Measurements from ENCODE around the gene KLHL2.

Gene KLHL2

GRCh38 chr4:165343353-165344191 is 136.2 kb downstream of the KLHL2 start:
- Histone ChIP-seq H3K27me3 (ENCODE audit: insufficient read depth, low read length, poor library complexity) (no peaks in the 10 kb centered on the region), H4K5ac (ENCODE audit: low read length) (no peak overlapping the region), H3K4me3 (ENCODE audit: low read length) (no peak overlapping the region), H2AK5ac (ENCODE audit: low read length) (no peak overlapping the region), H3K4ac (ENCODE audit: low read depth, low read length) (no peak overlapping the region), H3K56ac (ENCODE audit: low read length) (no peak overlapping the region), H3K18ac (ENCODE audit: low read length) (no peak overlapping the region), H4K8ac (ENCODE audit: low read depth, low read length) (no peak overlapping the region), H2BK15ac (replicated peaks; ENCODE audit: low read depth) (no peak overlapping the region), H3K79me2 (ENCODE audit: control insufficient read depth, insufficient read depth, low read length) (no peaks in the 10 kb centered on the region), H2BK120ac (ENCODE audit: low read depth, low read length) (no peak overlapping the region), H2BK5ac (ENCODE audit: low read length) (no peak overlapping the region), H3K9ac (ENCODE audit: low read length) (no peak overlapping the region), H3K4me1 (ENCODE audit: control insufficient read depth, low read depth, low read length) (no peaks in the 10 kb centered on the region), H3K23ac (ENCODE audit: low read length) (no peak overlapping the region), H3K36me3 (ENCODE audit: control insufficient read depth, insufficient read depth, low read length) (peaks cover 3% of the 10 kb centered on the region), H3K27ac (ENCODE audit: low read depth, low read length) (no peak overlapping the region), H3K79me1 (ENCODE audit: low read length) (no peaks in the 10 kb centered on the region), H3K4me2 (ENCODE audit: low read length) (no peak overlapping the region)
- no CpG with 5 or more reads among the region's 13 CpGs for WGBS (ENCODE audit: extremely low coverage, insufficient coverage, low lambda C conversion rate)
- peak; percentile 37 for DNase-seq

GRCh38 chr4:165345666-165346417 is 138.5 kb downstream of the KLHL2 start:
- Histone ChIP-seq H4K8ac (ENCODE audit: low read depth, low read length) (no peak overlapping the region), H3K56ac (ENCODE audit: low read length) (no peak overlapping the region), H3K18ac (ENCODE audit: low read length) (no peak overlapping the region), H3K4me2 (ENCODE audit: low read length) (no peak overlapping the region), H3K27me3 (ENCODE audit: insufficient read depth, low read length, poor library complexity) (no peaks in the 10 kb centered on the region), H3K79me1 (ENCODE audit: low read length) (no peaks in the 10 kb centered on the region), H2AK5ac (ENCODE audit: low read length) (no peak overlapping the region), H3K4me3 (ENCODE audit: low read length) (no peak overlapping the region), H4K5ac (ENCODE audit: low read length) (no peak overlapping the region), H3K4me1 (ENCODE audit: control insufficient read depth, low read depth, low read length) (no peaks in the 10 kb centered on the region), H2BK15ac (replicated peaks; ENCODE audit: low read depth) (no peak overlapping the region), H3K27ac (ENCODE audit: low read depth, low read length) (no peak overlapping the region), H3K4ac (ENCODE audit: low read depth, low read length) (no peak overlapping the region), H3K9ac (ENCODE audit: low read length) (no peak overlapping the region), H3K23ac (ENCODE audit: low read length) (no peak overlapping the region), H3K79me2 (ENCODE audit: control insufficient read depth, insufficient read depth, low read length) (no peaks in the 10 kb centered on the region), H2BK120ac (ENCODE audit: low read depth, low read length) (no peak overlapping the region), H2BK5ac (ENCODE audit: low read length) (no peak overlapping the region), H3K36me3 (ENCODE audit: control insufficient read depth, insufficient read depth, low read length) (peaks cover 1% of the 10 kb centered on the region)
- no peak for DNase-seq
- WGBS (ENCODE audit: extremely low coverage, insufficient coverage, low lambda C conversion rate), result no CpG with 5 or more reads among the region's 10 CpGs

DNA sequence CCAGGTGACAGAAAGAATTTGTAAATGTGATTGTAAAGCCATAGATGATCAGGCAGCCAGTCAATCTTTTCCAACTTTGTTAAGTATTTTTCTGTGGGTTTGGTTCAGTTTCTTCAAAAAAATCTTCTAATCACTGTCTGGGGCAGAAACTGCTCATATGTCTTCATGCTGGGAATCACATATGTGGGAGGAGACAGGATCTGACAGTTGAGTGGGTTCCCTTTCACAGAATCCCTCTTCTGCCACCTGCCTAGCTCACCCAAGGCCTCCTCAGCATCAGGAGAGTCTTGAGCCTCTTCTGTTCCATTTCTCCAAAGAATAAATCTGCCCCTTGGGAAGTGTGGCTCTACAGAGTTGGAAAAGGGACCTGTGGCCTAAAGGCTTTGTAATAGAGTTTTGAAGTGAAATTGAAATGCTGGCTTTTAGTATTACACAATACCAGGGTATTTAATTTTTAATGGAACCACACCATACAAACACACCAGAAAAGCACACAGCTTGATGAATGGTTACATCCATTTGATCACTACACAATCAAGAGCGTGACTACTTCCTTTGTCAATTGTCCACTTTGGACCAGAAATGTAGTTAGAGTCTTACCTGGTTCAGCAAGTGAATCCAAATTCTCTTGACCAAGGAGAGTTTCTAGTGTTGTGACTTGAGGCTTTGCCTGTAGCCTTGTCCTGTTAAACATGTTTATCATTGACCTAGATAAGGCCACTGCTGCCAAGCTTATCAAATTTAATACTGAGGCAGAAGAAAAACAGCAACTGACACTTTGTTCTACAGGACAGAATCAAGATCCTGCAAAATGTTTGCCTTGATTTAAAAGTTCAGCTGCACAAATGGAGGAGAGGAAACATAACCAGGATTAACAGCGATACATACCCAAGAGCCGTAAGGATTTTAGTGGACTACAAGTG is 140.5 kb downstream of the KLHL2 start:
- no peaks in the 10 kb centered on the region for H3K79me2 ChIP-seq (ENCODE audit: control insufficient read depth, insufficient read depth, low read length)
- H2AK5ac ChIP-seq (ENCODE audit: low read length), result no peak overlapping the region
- no peak for DNase-seq
- no peaks in the 10 kb centered on the region for H3K36me3 ChIP-seq (ENCODE audit: control insufficient read depth, insufficient read depth, low read length)
- H3K4me3 ChIP-seq (ENCODE audit: low read length), result no peak overlapping the region
- H3K4me2 ChIP-seq (ENCODE audit: low read length), result no peak overlapping the region
- no peak overlapping the region for H2BK5ac ChIP-seq (ENCODE audit: low read length)
- H3K18ac ChIP-seq (ENCODE audit: low read length), result no peak overlapping the region
- no peak overlapping the region for H4K5ac ChIP-seq (ENCODE audit: low read length)
- no peak overlapping the region for H3K56ac ChIP-seq (ENCODE audit: low read length)
- H3K4me1 ChIP-seq (ENCODE audit: control insufficient read depth, low read depth, low read length), result no peaks in the 10 kb centered on the region
- no peak overlapping the region for H4K8ac ChIP-seq (ENCODE audit: low read depth, low read length)
- H3K23ac ChIP-seq (ENCODE audit: low read length), result no peak overlapping the region
- H3K79me1 ChIP-seq (ENCODE audit: low read length), result no peaks in the 10 kb centered on the region
- H3K27ac ChIP-seq (ENCODE audit: low read depth, low read length), result no peak overlapping the region
- no peak overlapping the region for H3K9ac ChIP-seq (ENCODE audit: low read length)
- WGBS (ENCODE audit: extremely low coverage, insufficient coverage, low lambda C conversion rate), result no CpG with 5 or more reads among the region's 3 CpGs
- H3K27me3 ChIP-seq (ENCODE audit: insufficient read depth, low read length, poor library complexity), result no peaks in the 10 kb centered on the region
- no peak overlapping the region for H3K4ac ChIP-seq (ENCODE audit: low read depth, low read length)
- H2BK15ac ChIP-seq (replicated peaks; ENCODE audit: low read depth), result no peak overlapping the region
- H2BK120ac ChIP-seq (ENCODE audit: low read depth, low read length), result no peak overlapping the region

GRCh38 chr4:165351359-165352130 is 144.2 kb downstream of the KLHL2 start:
- peak; percentile 43 for DNase-seq
- no peak overlapping the region for H2BK15ac ChIP-seq (replicated peaks; ENCODE audit: low read depth)

DNA sequence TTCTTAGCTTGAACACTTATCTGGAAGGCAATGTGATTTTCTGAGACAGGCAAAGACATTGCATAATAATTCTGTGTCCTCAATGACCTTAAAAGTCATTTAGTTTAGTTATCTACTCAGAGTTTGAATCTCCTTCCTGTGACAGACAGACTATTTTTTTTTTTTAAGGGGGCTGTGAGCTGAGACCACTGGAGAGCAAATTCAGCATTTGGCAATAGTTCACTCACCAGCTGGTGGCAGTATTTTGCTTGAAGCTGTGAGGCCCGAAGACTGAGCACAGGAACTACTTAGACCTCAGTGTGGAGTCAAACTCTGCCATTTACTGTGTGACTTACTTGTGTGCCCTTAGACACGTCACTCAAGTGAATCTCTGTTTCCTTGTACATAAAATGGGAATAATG is 148.5 kb downstream of the KLHL2 start:
- H2BK5ac ChIP-seq (ENCODE audit: low read length), result no peak overlapping the region
- no peak overlapping the region for H3K4ac ChIP-seq (ENCODE audit: low read depth, low read length)
- H3K4me2 ChIP-seq (ENCODE audit: low read length), result no peak overlapping the region
- no peaks in the 10 kb centered on the region for H3K27me3 ChIP-seq (ENCODE audit: insufficient read depth, low read length, poor library complexity)
- no peak overlapping the region for H3K9ac ChIP-seq (ENCODE audit: low read length)
- WGBS (ENCODE audit: extremely low coverage, insufficient coverage, low lambda C conversion rate), result no CpG with 5 or more reads among the region's 2 CpGs
- no peak overlapping the region for H3K18ac ChIP-seq (ENCODE audit: low read length)
- no peak overlapping the region for H3K4me3 ChIP-seq (ENCODE audit: low read length)
- no peak overlapping the region for H3K23ac ChIP-seq (ENCODE audit: low read length)
- no peak overlapping the region for H2BK120ac ChIP-seq (ENCODE audit: low read depth, low read length)
- no peak overlapping the region for H2BK15ac ChIP-seq (replicated peaks; ENCODE audit: low read depth)
- no peak overlapping the region for H3K27ac ChIP-seq (ENCODE audit: low read depth, low read length)
- no peak overlapping the region for H4K8ac ChIP-seq (ENCODE audit: low read depth, low read length)
- H2AK5ac ChIP-seq (ENCODE audit: low read length), result no peak overlapping the region
- H3K79me2 ChIP-seq (ENCODE audit: control insufficient read depth, insufficient read depth, low read length), result no peaks in the 10 kb centered on the region
- H3K56ac ChIP-seq (ENCODE audit: low read length), result no peak overlapping the region
- H3K4me1 ChIP-seq (ENCODE audit: control insufficient read depth, low read depth, low read length), result no peaks in the 10 kb centered on the region
- no peaks in the 10 kb centered on the region for H3K36me3 ChIP-seq (ENCODE audit: control insufficient read depth, insufficient read depth, low read length)
- no peak overlapping the region for H4K5ac ChIP-seq (ENCODE audit: low read length)
- peak; percentile 82 for DNase-seq
- no peaks in the 10 kb centered on the region for H3K79me1 ChIP-seq (ENCODE audit: low read length)

More at GRCh38 chr4:165351359-165352130, 144.2 kb downstream of the KLHL2 start:
- Histone ChIP-seq H3K79me1 (ENCODE audit: low read length) (no peaks in the 10 kb centered on the region), H2BK5ac (ENCODE audit: low read length) (no peak overlapping the region), H3K9ac (ENCODE audit: low read length) (no peak overlapping the region), H3K4me1 (ENCODE audit: control insufficient read depth, low read depth, low read length) (no peaks in the 10 kb centered on the region), H3K18ac (ENCODE audit: low read length) (no peak overlapping the region), H3K4me2 (ENCODE audit: low read length) (no peak overlapping the region), H3K27ac (ENCODE audit: low read depth, low read length) (no peak overlapping the region), H3K36me3 (ENCODE audit: control insufficient read depth, insufficient read depth, low read length) (no peaks in the 10 kb centered on the region), H4K8ac (ENCODE audit: low read depth, low read length) (no peak overlapping the region), H3K56ac (ENCODE audit: low read length) (no peak overlapping the region), H3K4me3 (ENCODE audit: low read length) (no peak overlapping the region), H2BK120ac (ENCODE audit: low read depth, low read length) (no peak overlapping the region), H4K5ac (ENCODE audit: low read length) (no peak overlapping the region), H3K23ac (ENCODE audit: low read length) (no peak overlapping the region), H3K27me3 (ENCODE audit: insufficient read depth, low read length, poor library complexity) (no peaks in the 10 kb centered on the region), H2AK5ac (ENCODE audit: low read length) (no peak overlapping the region), H3K79me2 (ENCODE audit: control insufficient read depth, insufficient read depth, low read length) (no peaks in the 10 kb centered on the region), H3K4ac (ENCODE audit: low read depth, low read length) (no peak overlapping the region)
- WGBS (ENCODE audit: extremely low coverage, insufficient coverage, low lambda C conversion rate), result no CpG with 5 or more reads among the region's 5 CpGs

Data from mesendoderm (in vitro differentiated cells).